Measurements from ENCODE around the gene SPATA31E1. TPM values are rescaled to one million over a fixed set of nuclear protein-coding genes. Genes with fewer than 3 reads are reported as not detected.

SPATA31E1 gene
- total RNA-seq, 1 donor from 2014 or later = not detected

DNA sequence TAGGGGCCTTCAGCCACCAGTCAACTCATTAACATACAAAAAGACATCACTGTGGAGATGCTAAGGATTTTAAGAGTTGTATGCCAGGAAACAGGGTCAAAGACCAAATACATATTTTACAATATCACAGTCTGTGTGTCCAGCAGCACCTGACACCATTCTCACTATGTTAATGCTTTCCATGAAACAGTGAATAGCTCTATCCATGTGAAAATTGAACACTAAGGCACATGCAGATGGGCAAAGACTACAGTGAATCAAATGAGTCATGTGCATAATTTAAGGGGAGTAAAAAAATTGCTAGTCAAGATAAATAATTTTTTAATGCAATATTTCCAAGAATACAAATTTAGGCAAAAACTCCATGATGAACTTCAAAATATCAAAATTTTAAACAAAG lies 7.6 kb upstream of the SPATA31E1 start:
- no peak overlapping the region for H3K4me3 ChIP-seq
- no peaks in the 10 kb centered on the region for H3K9me3 ChIP-seq
- ATAC-seq = no peak
- H3K27ac ChIP-seq = no peak overlapping the region
- no peaks in the 10 kb centered on the region for H3K27me3 ChIP-seq
- intact Hi-C loops (cut with DNase I) = no loop called here
- H3K36me3 ChIP-seq = no peaks in the 10 kb centered on the region
- TF ChIP-seq, protein P1, sequence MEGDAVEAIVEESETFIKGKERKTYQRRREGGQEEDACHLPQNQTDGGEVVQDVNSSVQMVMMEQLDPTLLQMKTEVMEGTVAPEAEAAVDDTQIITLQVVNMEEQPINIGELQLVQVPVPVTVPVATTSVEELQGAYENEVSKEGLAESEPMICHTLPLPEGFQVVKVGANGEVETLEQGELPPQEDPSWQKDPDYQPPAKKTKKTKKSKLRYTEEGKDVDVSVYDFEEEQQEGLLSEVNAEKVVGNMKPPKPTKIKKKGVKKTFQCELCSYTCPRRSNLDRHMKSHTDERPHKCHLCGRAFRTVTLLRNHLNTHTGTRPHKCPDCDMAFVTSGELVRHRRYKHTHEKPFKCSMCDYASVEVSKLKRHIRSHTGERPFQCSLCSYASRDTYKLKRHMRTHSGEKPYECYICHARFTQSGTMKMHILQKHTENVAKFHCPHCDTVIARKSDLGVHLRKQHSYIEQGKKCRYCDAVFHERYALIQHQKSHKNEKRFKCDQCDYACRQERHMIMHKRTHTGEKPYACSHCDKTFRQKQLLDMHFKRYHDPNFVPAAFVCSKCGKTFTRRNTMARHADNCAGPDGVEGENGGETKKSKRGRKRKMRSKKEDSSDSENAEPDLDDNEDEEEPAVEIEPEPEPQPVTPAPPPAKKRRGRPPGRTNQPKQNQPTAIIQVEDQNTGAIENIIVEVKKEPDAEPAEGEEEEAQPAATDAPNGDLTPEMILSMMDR (IDR thresholded peaks at IDR 0.05) = no peak
- no peaks in the 10 kb centered on the region for H3K4me1 ChIP-seq
- DNase-seq = no peak

DNA sequence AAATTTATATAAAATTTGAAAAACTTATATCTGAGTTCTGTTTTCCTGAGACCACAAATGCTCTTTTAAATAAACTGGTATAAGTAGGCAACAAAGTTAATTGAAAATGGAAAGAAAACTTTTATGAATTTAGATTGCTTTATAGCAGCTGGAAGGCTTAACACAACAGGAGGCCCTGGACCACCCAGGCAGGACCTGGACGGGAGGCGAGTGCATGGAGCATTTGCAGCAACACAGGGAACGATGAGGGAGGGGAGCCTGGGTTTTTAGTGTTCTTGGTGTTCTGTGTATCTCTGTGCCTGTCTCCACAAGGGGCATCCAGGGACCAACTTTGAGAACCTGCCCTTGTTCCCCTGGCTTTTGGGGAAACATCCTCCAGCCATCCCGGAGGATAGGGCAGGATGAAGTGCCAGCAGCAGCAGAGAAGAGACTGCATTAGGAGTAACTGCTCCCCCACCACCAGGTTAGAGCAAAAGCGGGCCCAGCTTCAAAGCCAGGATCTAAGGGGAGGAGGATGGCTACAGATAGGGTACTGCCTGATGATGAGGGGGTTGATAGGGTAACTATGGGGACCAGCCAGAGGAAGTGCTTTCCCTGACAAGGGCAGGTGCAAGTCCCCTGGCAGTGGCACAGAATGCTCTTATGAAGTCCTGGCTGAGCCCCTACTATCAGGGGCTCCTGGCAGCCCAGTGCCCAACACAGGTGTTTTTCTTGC lies 6.7 kb upstream of the SPATA31E1 start:
- H3K27me3 ChIP-seq = no peaks in the 10 kb centered on the region

DNA sequence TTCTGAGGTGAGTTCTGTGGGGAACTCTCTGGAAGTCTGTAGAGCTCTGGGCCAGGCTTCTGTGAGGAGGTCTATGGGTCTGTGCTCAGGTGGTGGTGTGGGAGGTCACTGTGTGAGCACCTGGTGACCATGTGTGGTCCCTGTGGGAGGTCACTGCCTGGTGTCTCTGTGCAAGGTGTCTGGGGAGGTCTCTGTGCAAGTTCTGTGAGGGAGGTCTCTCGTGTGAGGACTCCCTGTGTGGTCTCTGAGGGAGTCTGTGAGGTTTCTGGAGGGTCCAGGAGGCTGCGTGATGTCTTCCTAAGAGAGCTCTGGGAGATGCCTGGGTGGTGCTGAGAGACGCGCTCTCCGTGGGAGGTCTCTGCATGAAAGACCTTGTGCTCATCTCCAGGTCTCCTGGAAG lies 6.0 kb upstream of the SPATA31E1 start:
- Histone ChIP-seq H3K27ac (no peak overlapping the region), H3K36me3 (no peaks in the 10 kb centered on the region), H3K4me3 (no peak overlapping the region), H3K9me3 (no peaks in the 10 kb centered on the region), H3K4me1 (no peaks in the 10 kb centered on the region), H3K27me3 (no peaks in the 10 kb centered on the region)
- no peak for ATAC-seq
- DNase-seq = no peak
- TF ChIP-seq, protein P1 (IDR thresholded peaks at IDR 0.05) = no peak
- intact Hi-C loops (cut with DNase I) = no loop called here

More for the DNA sequence above, 6.7 kb upstream of the SPATA31E1 start:
- Histone ChIP-seq H3K27ac (no peak overlapping the region), H3K4me1 (no peaks in the 10 kb centered on the region), H3K36me3 (no peaks in the 10 kb centered on the region), H3K9me3 (no peaks in the 10 kb centered on the region), H3K4me3 (no peak overlapping the region)
- TF ChIP-seq, protein P1 (IDR thresholded peaks at IDR 0.05) = no peak
- DNase-seq = no peak
- intact Hi-C loops (cut with DNase I) = no loop called here
- no peak for ATAC-seq

DNA sequence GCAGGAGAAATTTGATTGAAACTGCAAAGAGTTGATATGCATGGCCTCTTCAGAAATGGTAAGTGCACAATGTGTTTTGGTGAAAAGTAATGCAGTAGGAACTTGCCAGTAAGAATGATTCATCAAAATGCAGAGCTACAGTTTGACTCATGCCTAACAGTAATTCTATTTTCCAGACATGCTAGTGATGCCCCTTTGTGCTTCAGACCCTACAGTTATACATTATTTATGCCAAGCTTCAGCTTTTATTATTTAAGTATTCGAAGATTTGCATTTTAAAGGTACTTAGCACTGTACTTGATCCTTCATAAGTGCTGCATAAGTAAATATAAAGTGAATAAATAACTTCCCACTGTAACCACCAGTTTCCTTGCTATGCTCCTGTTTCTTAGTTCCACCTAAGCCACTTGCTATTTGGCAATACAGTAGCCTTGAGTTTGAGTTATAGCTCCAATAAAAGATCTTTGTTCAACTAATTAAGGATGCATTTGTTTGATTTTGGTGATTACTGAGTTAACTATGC lies 3.6 kb upstream of the SPATA31E1 start:
- Histone ChIP-seq H3K27ac (no peak overlapping the region), H3K27me3 (no peaks in the 10 kb centered on the region), H3K36me3 (no peaks in the 10 kb centered on the region), H3K4me3 (no peak overlapping the region), H3K9me3 (no peaks in the 10 kb centered on the region), H3K4me1 (no peaks in the 10 kb centered on the region)
- TF ChIP-seq, protein P1 (IDR thresholded peaks at IDR 0.05) = no peak
- no peak for DNase-seq
- no peak for ATAC-seq
- intact Hi-C loops (cut with DNase I) = no loop called here

DNA sequence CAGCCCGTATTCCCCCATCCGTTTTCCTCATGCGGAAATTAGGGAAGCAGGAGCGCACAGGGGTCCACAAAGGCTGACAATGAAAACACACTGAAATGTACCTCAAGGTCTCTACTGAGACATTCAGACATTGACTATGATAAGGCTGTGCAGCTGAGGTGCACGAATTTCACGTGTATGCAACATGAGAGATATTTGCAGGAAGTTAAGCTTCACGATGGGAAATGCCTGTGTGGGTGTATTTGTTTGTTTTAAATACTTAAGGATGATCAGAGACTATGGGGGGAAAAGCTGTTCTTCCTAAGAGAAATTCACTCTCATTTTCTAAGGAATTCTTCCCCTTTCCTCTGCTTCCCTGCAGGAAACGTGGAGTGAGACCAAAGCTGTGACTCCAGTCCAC lies 2.6 kb upstream of the SPATA31E1 start:
- TF ChIP-seq, protein P1 (IDR thresholded peaks at IDR 0.05) = no peak

More for the DNA sequence above, 2.6 kb upstream of the SPATA31E1 start:
- Histone ChIP-seq H3K27ac (no peak overlapping the region), H3K27me3 (no peaks in the 10 kb centered on the region), H3K9me3 (no peaks in the 10 kb centered on the region), H3K4me3 (no peak overlapping the region), H3K36me3 (no peaks in the 10 kb centered on the region), H3K4me1 (no peaks in the 10 kb centered on the region)
- intact Hi-C loops (cut with DNase I) = no loop called here
- no peak for ATAC-seq
- DNase-seq = no peak

Data from upper lobe of right lung (tissue), 1 donor.